ENCODE measurements around the gene HAT1. TPM values are rescaled to one million over a fixed set of nuclear protein-coding genes. Genes with fewer than 3 reads are reported as not detected.

The HAT1 gene
- total RNA-seq, 1 experiment from 2014 or later = 58.9 TPM

- POLR2A ChIA-PET = no interaction called here
- no peaks in the 10 kb centered on the region for H3K4me1 Mint-ChIP-seq
- no peak overlapping the region for H3K27ac Mint-ChIP-seq
- CTCF ChIA-PET = no interaction called here
- H3K36me3 Mint-ChIP-seq = no peaks in the 10 kb centered on the region
- no peak for DNase-seq (ENCODE audit: low spot score)
- TF ChIP-seq ATF6 (CRISPR knock-in tag; IDR thresholded peaks at IDR 0.05) (no peak), STAT6 (CRISPR knock-in tag; conservative IDR thresholded peaks at IDR 0.05; ENCODE audit: low read depth) (no peak), E2F5 (CRISPR knock-in tag; IDR thresholded peaks at IDR 0.05) (no peak), ZNF396 (CRISPR knock-in tag; IDR thresholded peaks at IDR 0.05; ENCODE audit: borderline replicate concordance) (no peak), ZNF416 (CRISPR knock-in tag; IDR thresholded peaks at IDR 0.05) (no peak), HMGA2 (CRISPR knock-in tag; IDR thresholded peaks at IDR 0.05) (no peak), AFF4 (CRISPR knock-in tag; IDR thresholded peaks at IDR 0.05; ENCODE audit: borderline replicate concordance) (no peak), ATF3 (CRISPR knock-in tag; conservative IDR thresholded peaks at IDR 0.05) (no peak), RORB (CRISPR knock-in tag; IDR thresholded peaks at IDR 0.05) (no peak), ZBTB43 (CRISPR knock-in tag; IDR thresholded peaks at IDR 0.05) (no peak), ZNF671 (CRISPR knock-in tag; IDR thresholded peaks at IDR 0.05) (no peak), IRF2 (CRISPR knock-in tag; IDR thresholded peaks at IDR 0.05; ENCODE audit: borderline replicate concordance, low read depth) (no peak), ZMAT4 (CRISPR knock-in tag; IDR thresholded peaks at IDR 0.05) (no peak), FOXK1 (CRISPR knock-in tag; IDR thresholded peaks at IDR 0.05) (no peak), ZNF219 (CRISPR knock-in tag; IDR thresholded peaks at IDR 0.05; ENCODE audit: borderline replicate concordance) (no peak), JAZF1 (CRISPR knock-in tag; IDR thresholded peaks at IDR 0.05) (no peak)
- H3K9me3 Mint-ChIP-seq = no peaks in the 10 kb centered on the region
- ATAC-seq = no peak
- H3K27me3 Mint-ChIP-seq (ENCODE audit: low read depth) = no peaks in the 10 kb centered on the region
- no peak overlapping the region for H3K4me3 Mint-ChIP-seq
Observed at GRCh38 chr2:171908235-171908634, 14.0 kb upstream of the HAT1 start.

Data from WTC11 (cell line).